Trophoblast cell (in vitro differentiated cells and primary cell): ENCODE data around the gene MYZAP.

Source experiments
- DNase-seq, 2 donors: peaks; one replicate each; pipeline ENCODE4 v3.0.0-alpha.2; 2016
- H2AFZ ChIP-seq: 2 replicates; pipeline ENCODE4 v1.6.1; 2013; ENCODE audit warnings: low read length, moderate library complexity, mild to moderate bottlenecking; ENCODE audit not compliant: insufficient read depth, poor library complexity
- H2AK5ac ChIP-seq: 2 replicates; pipeline ENCODE4 v1.6.1; 2013; ENCODE audit warnings: mild to moderate bottlenecking, low read length
- H2BK120ac ChIP-seq: 2 replicates; pipeline ENCODE4 v1.6.1; 2013; ENCODE audit warnings: low read length, mild to moderate bottlenecking, moderate library complexity; ENCODE audit not compliant: insufficient read depth, poor library complexity
- H2BK12ac ChIP-seq: 2 replicates; pipeline ENCODE4 v1.6.1; 2013; ENCODE audit warnings: mild to moderate bottlenecking, low read length, moderate library complexity
- H2BK5ac ChIP-seq: 2 replicates; pipeline ENCODE4 v1.6.1; 2013; ENCODE audit warnings: low read length, low read depth, moderate library complexity, mild to moderate bottlenecking; ENCODE audit not compliant: poor library complexity
- H3K14ac ChIP-seq: 2 replicates; pipeline ENCODE4 v1.6.1; 2013; ENCODE audit warnings: mild to moderate bottlenecking, low read length
- H3K18ac ChIP-seq: 2 replicates; pipeline ENCODE4 v1.6.1; 2013; ENCODE audit warnings: mild to moderate bottlenecking, low read length
- H3K23ac ChIP-seq: 2 replicates; pipeline ENCODE4 v1.6.1; 2013; ENCODE audit warnings: low read length
- H3K27ac ChIP-seq: 2 replicates; pipeline ENCODE4 v1.5.1; 2013; ENCODE audit warnings: low read depth, mild to moderate bottlenecking, inconsistent platforms, low read length, moderate library complexity
- H3K27me3 ChIP-seq: 2 replicates; pipeline ENCODE4 v1.6.1; 2013; ENCODE audit warnings: inconsistent platforms, mild to moderate bottlenecking, low read length, moderate library complexity; ENCODE audit not compliant: insufficient read depth
- H3K36me3 ChIP-seq, 2 experiments: 1 replicate in 1 of 2; 2 replicates in 1 of 2; pipeline ENCODE4 v1.6.1; 2013; ENCODE audit warnings: low read length in 2 of 2, mild to moderate bottlenecking in 2 of 2, moderate library complexity in 1 of 2; ENCODE audit not compliant: insufficient read depth in 2 of 2, control insufficient read depth in 1 of 2
- H3K4ac ChIP-seq: 2 replicates; pipeline ENCODE4 v1.6.1; 2013; ENCODE audit warnings: low read depth, mild to moderate bottlenecking, low read length, moderate library complexity
- H3K4me1 ChIP-seq, 2 experiments: 1 replicate in 1 of 2; 2 replicates in 1 of 2; pipeline ENCODE4 v1.6.1; 2013; ENCODE audit warnings: low read length in 2 of 2, mild to moderate bottlenecking in 2 of 2, moderate library complexity in 1 of 2; ENCODE audit not compliant: insufficient read depth in 2 of 2, control insufficient read depth in 1 of 2
- H3K4me2 ChIP-seq: 2 replicates; pipeline ENCODE4 v1.6.1; 2013; ENCODE audit warnings: inconsistent platforms, mild to moderate bottlenecking, low read length, moderate library complexity
- H3K4me3 ChIP-seq: 2 replicates; pipeline ENCODE4 v1.5.1; 2013; ENCODE audit warnings: mild to moderate bottlenecking, low read depth, low read length, inconsistent platforms
- H3K79me1 ChIP-seq: one replicate; pipeline ENCODE4 v1.6.1; 2013; ENCODE audit warnings: low read length
- H3K79me2 ChIP-seq: 2 replicates; pipeline ENCODE4 v1.6.1; 2013; ENCODE audit warnings: low read length, mild to moderate bottlenecking; ENCODE audit not compliant: control insufficient read depth, insufficient read depth, poor library complexity
- H3K9ac ChIP-seq: 2 replicates; pipeline ENCODE4 v1.6.1; 2013; ENCODE audit warnings: mild to moderate bottlenecking, low read length
- H3K9me3 ChIP-seq: 2 replicates; pipeline ENCODE4 v1.6.1; 2013; ENCODE audit warnings: low read depth, mild to moderate bottlenecking, control low read depth, inconsistent platforms, low read length; ENCODE audit not compliant: insufficient read depth
- H4K12ac ChIP-seq: 2 replicates; pipeline ENCODE4 v1.6.1; 2013; ENCODE audit warnings: low read depth, mild to moderate bottlenecking, low read length, moderate library complexity
- H4K8ac ChIP-seq: 2 replicates; pipeline ENCODE4 v1.6.1; 2013; ENCODE audit warnings: low read depth, mild to moderate bottlenecking, low read length, moderate library complexity
- H4K91ac ChIP-seq: one replicate; pipeline ENCODE4 v1.6.1; 2013; ENCODE audit warnings: low read depth, mild to moderate bottlenecking, low read length, moderate library complexity
- WGBS: extraction: QIAGEN DNeasy Blood & Tissue Kit; methylation state at CpG from one replicate; pipeline ENCODE4 v1.1.7; 2013; ENCODE audit warnings: missing lambda C conversion rate; ENCODE audit not compliant: insufficient read length, insufficient coverage; ENCODE audit errors: extremely low coverage; 5-methylcytosine and 5-hydroxymethylcytosine counted together

MYZAP gene

GRCh38 chr15:57685306-57686095, 93.8 kb downstream of the MYZAP start:
- no peak overlapping the region for H2AFZ ChIP-seq
- H3K9ac ChIP-seq = no peak overlapping the region
- H3K4me2 ChIP-seq = no peak overlapping the region
- no peak overlapping the region for H3K27ac ChIP-seq
- no peak overlapping the region for H3K4me3 ChIP-seq
- H3K79me1 ChIP-seq = no peaks in the 10 kb centered on the region
- WGBS = no CpG with 5 or more reads among the region's 7 CpGs
- no peak overlapping the region for H4K12ac ChIP-seq
- no peaks in the 10 kb centered on the region for H3K4me1 ChIP-seq
- H2BK5ac ChIP-seq = no peak overlapping the region
- no peak overlapping the region for H2BK12ac ChIP-seq
- H3K36me3 ChIP-seq = no peaks in the 10 kb centered on the region
- DNase-seq = no peak
- no peak overlapping the region for H3K23ac ChIP-seq
- no peak overlapping the region for H3K14ac ChIP-seq
- H3K9me3 ChIP-seq = peaks cover 2% of the 10 kb centered on the region
- H3K79me2 ChIP-seq = no peaks in the 10 kb centered on the region
- no peak overlapping the region for H2BK120ac ChIP-seq
- H2AK5ac ChIP-seq = no peak overlapping the region
- H4K91ac ChIP-seq = no peak overlapping the region
- no peaks in the 10 kb centered on the region for H3K27me3 ChIP-seq
- no peak overlapping the region for H3K4ac ChIP-seq
- no peak overlapping the region for H3K18ac ChIP-seq
- no peak overlapping the region for H4K8ac ChIP-seq

- Histone ChIP-seq H4K8ac (no peak overlapping the region), H3K4me1 (no peaks in the 10 kb centered on the region), H3K14ac (no peak overlapping the region), H3K27ac (no peak overlapping the region), H3K4me3 (no peak overlapping the region), H3K9ac (no peak overlapping the region), H2AK5ac (no peak overlapping the region), H2AFZ (no peak overlapping the region), H4K91ac (no peak overlapping the region), H3K79me1 (no peaks in the 10 kb centered on the region), H3K4me2 (no peak overlapping the region), H2BK12ac (no peak overlapping the region), H3K79me2 (no peaks in the 10 kb centered on the region), H3K23ac (no peak overlapping the region), H3K36me3 (no peaks in the 10 kb centered on the region), H2BK120ac (no peak overlapping the region), H3K18ac (no peak overlapping the region), H3K27me3 (no peaks in the 10 kb centered on the region), H2BK5ac (no peak overlapping the region), H4K12ac (no peak overlapping the region), H3K9me3 (peaks cover 2% of the 10 kb centered on the region), H3K4ac (no peak overlapping the region)
- no CpG with 5 or more reads among the region's 4 CpGs for WGBS
- no peak for DNase-seq
These were observed 95.0 kb downstream of the MYZAP start for GRCh38 chr15:57686657-57687056.

- Histone ChIP-seq H4K12ac (no peak overlapping the region), H3K18ac (no peak overlapping the region), H3K27me3 (no peaks in the 10 kb centered on the region), H2BK5ac (no peak overlapping the region), H3K79me1 (no peaks in the 10 kb centered on the region), H3K4me3 (no peak overlapping the region), H3K4ac (no peak overlapping the region), H2BK120ac (no peak overlapping the region), H3K79me2 (no peaks in the 10 kb centered on the region), H3K9me3 (no peaks in the 10 kb centered on the region), H2AFZ (no peak overlapping the region), H3K23ac (no peak overlapping the region), H4K8ac (no peak overlapping the region), H3K14ac (no peak overlapping the region), H3K9ac (no peak overlapping the region), H4K91ac (no peak overlapping the region), H3K4me2 (no peak overlapping the region), H3K36me3 (no peaks in the 10 kb centered on the region), H2AK5ac (no peak overlapping the region), H3K27ac (no peak overlapping the region), H3K4me1 (no peaks in the 10 kb centered on the region), H2BK12ac (no peak overlapping the region)
- DNase-seq = no peak
- WGBS = no CpG with 5 or more reads among the region's 6 CpGs
These were observed 98.8 kb downstream of the MYZAP start for GRCh38 chr15:57690341-57690966.

- Histone ChIP-seq H3K79me2 (no peaks in the 10 kb centered on the region), H3K4me2 (no peak overlapping the region), H2BK12ac (no peak overlapping the region), H4K91ac (no peak overlapping the region), H3K9ac (no peak overlapping the region), H4K12ac (no peak overlapping the region), H2BK5ac (no peak overlapping the region), H3K18ac (no peak overlapping the region), H3K27me3 (no peaks in the 10 kb centered on the region), H3K14ac (no peak overlapping the region), H4K8ac (no peak overlapping the region), H3K9me3 (no peaks in the 10 kb centered on the region), H3K4me1 (no peaks in the 10 kb centered on the region), H3K79me1 (no peaks in the 10 kb centered on the region), H3K36me3 (no peaks in the 10 kb centered on the region), H3K27ac (no peak overlapping the region), H2BK120ac (no peak overlapping the region), H3K4me3 (no peak overlapping the region), H2AFZ (no peak overlapping the region), H2AK5ac (no peak overlapping the region), H3K23ac (no peak overlapping the region), H3K4ac (no peak overlapping the region)
- no peak for DNase-seq
- no CpG with 5 or more reads among the region's 1 CpG for WGBS
These were observed 99.4 kb downstream of the MYZAP start for GRCh38 chr15:57691082-57691481.
